MM.1S (cell line): ENCODE data around the gene DPH6.

Experiments used
- CTCF ChIP-seq: fragments of 300-600 bp; sonication (generic); IDR thresholded peaks from 2 replicates; pipeline ENCODE4 v1.5.1; 2016; ENCODE audit warnings: antibody characterized with exemption, low read length, mixed read lengths
- EZH2 ChIP-seq: fragments of 300-600 bp; sonication (generic); optimal IDR thresholded peaks from 2 replicates; pipeline ENCODE3; 2017; ENCODE audit warnings: low read depth, mild to moderate bottlenecking, antibody characterized with exemption, low read length, mixed read lengths
- EZH2phosphoT487 ChIP-seq: fragments of 300-600 bp; sonication (generic); IDR thresholded peaks from 2 replicates; pipeline ENCODE4 v1.6.1; 2018; ENCODE audit warnings: antibody characterized with exemption, low read length

- TF ChIP-seq CTCF (no peak), EZH2 (no peak), EZH2phosphoT487 (no peak)
Observed at GRCh38 chr15:35427496-35427895, 118.5 kb downstream of the DPH6 start.
